Uterus (tissue), 4 donors: ENCODE measurements around the gene OPCML. TPM values are rescaled to one million over a fixed set of nuclear protein-coding genes. Genes with fewer than 3 reads are reported as not detected.

ENCODE experiments used
- DNase-seq, 2 donors: peaks; one replicate each; pipeline ENCODE4 v3.0.0-alpha.2; 2019 to 2020
- H3K27ac ChIP-seq, 2 donors: fragments of 200-600 bp; sonication (generic); 1 replicate in 1 of 2; 2 replicates in 1 of 2; pipeline ENCODE4 v1.5.1; 2016 to 2018
- H3K27me3 ChIP-seq, 2 donors: fragments of 200-600 bp; sonication (generic); one replicate each; pipeline ENCODE4 v1.5.1; 2018 to 2019; ENCODE audit warnings: control low read depth in 1 of 2
- H3K36me3 ChIP-seq, 2 donors: fragments of 200-600 bp; sonication (generic); one replicate each; pipeline ENCODE4 v1.5.1; 2019; ENCODE audit warnings: control low read depth in 1 of 2
- H3K4me1 ChIP-seq, 2 donors: fragments of 200-600 bp; sonication (generic); one replicate each; pipeline ENCODE4 v1.5.1; 2018 to 2019; ENCODE audit warnings: control low read depth in 1 of 2
- H3K4me3 ChIP-seq, 2 donors: fragments of 200-600 bp; sonication (generic); 1 replicate in 1 of 2; 2 replicates in 1 of 2; pipeline ENCODE4 v1.5.1; 2018 to 2019; ENCODE audit warnings: mild to moderate bottlenecking in 1 of 2
- H3K9me3 ChIP-seq, 2 donors: fragments of 200-600 bp; sonication (generic); one replicate each; pipeline ENCODE4 v1.5.1; 2019; ENCODE audit warnings: control low read depth in 1 of 2
- CTCF ChIP-seq, 4 experiments: fragments of 200-600 bp in 2 of 4; fragments of 450-650 bp in 2 of 4; sonication (generic) in 2 of 4; IDR thresholded peaks; one replicate each; pipeline ENCODE4 v1.5.1; 2016 to 2019; ENCODE audit warnings: antibody characterized with exemption in 4 of 4, mild to moderate bottlenecking in 2 of 4, moderate library complexity in 1 of 4
- POLR2A ChIP-seq, 2 donors: fragments of 450-650 bp; IDR thresholded peaks; one replicate each; pipeline ENCODE4 v1.6.1; 2016; ENCODE audit warnings: antibody characterized with exemption in 2 of 2, mild to moderate bottlenecking in 1 of 2, moderate library complexity in 1 of 2
- intact Hi-C: fragments of 100-400 bp; cut with DNase I; formaldehyde crosslinking; loops from one replicate; pipeline ENCODE4 v1.15.1; 2023; ENCODE audit warnings: low total_unique reads
- total RNA-seq, 4 donors: library from RNA; depleted of rRNA in 3 of 4; stranded (reverse); fragments of >200 nt in 3 of 4; gene quantifications; one replicate each; pipeline versions ENCODE4 v1.1.0 to v1.2.4, GENCODE V29; 2014 to 2023
- donor health status: DM: yes; HTN: yes; CAD: no.

Gene OPCML
- total RNA-seq, result 1 to 10 TPM in 3 of 4 donors, under 1 TPM in 1; under 0.01 to 3.9 (median 1.7) TPM

- TF ChIP-seq CTCF (IDR thresholded peaks at IDR 0.05) (no peak), POLR2A (IDR thresholded peaks at IDR 0.05) (no peak)
- intact Hi-C loops, result no loop called here
- H3K9me3 ChIP-seq, result no peaks in the 10 kb centered on the region
- DNase-seq, result no peak
- H3K36me3 ChIP-seq, result no peaks in the 10 kb centered on the region
- peaks cover 0 to 5% of the 10 kb centered on the region in 2 donors for H3K27me3 ChIP-seq
- H3K4me3 ChIP-seq, result no peak within 1 kb of the TSS
- H3K4me1 ChIP-seq, result no peaks in the 10 kb centered on the region
- H3K27ac ChIP-seq, result no peak within 1 kb of the TSS
Measured at GRCh38 chr11:133531971-133532651, at the start of gene OPCML. Gene OPCML (minus strand): TSS chr11:133532501.

- H3K36me3 ChIP-seq, result no peaks in the 10 kb centered on the region
- TF ChIP-seq CTCF (IDR thresholded peaks at IDR 0.05) (no peak), POLR2A (IDR thresholded peaks at IDR 0.05) (no peak)
- no peak overlapping the region for H3K27ac ChIP-seq
- H3K27me3 ChIP-seq, result no peaks in the 10 kb centered on the region
- no peak overlapping the region for H3K4me3 ChIP-seq
- intact Hi-C loops, result no loop called here
- H3K4me1 ChIP-seq, result no peaks in the 10 kb centered on the region
- H3K9me3 ChIP-seq, result no peaks in the 10 kb centered on the region
- no peak for DNase-seq
Measured at GRCh38 chr11:133581091-133581490, 48.8 kb upstream of the OPCML start.

GRCh38 chr11:133579165-133580031 lies 47.1 kb upstream of the OPCML start:
- Histone ChIP-seq H3K27ac (no peak overlapping the region), H3K9me3 (no peaks in the 10 kb centered on the region), H3K4me1 (no peaks in the 10 kb centered on the region), H3K36me3 (no peaks in the 10 kb centered on the region), H3K27me3 (no peaks in the 10 kb centered on the region), H3K4me3 (no peak overlapping the region)
- no peak for DNase-seq
- TF ChIP-seq POLR2A (IDR thresholded peaks at IDR 0.05) (no peak), CTCF (IDR thresholded peaks at IDR 0.05) (no peak)
- intact Hi-C loops, result no loop called here

GRCh38 chr11:133577403-133577802 lies 45.1 kb upstream of the OPCML start:
- Histone ChIP-seq H3K36me3 (no peaks in the 10 kb centered on the region), H3K4me3 (no peak overlapping the region), H3K9me3 (no peaks in the 10 kb centered on the region), H3K4me1 (no peaks in the 10 kb centered on the region), H3K27ac (no peak overlapping the region), H3K27me3 (no peaks in the 10 kb centered on the region)
- TF ChIP-seq CTCF (IDR thresholded peaks at IDR 0.05) (no peak), POLR2A (IDR thresholded peaks at IDR 0.05) (no peak)
- intact Hi-C loops, result no loop called here
- no peak for DNase-seq

GRCh38 chr11:133576351-133576750 lies 44.0 kb upstream of the OPCML start:
- H3K27ac ChIP-seq, result no peak overlapping the region
- H3K4me3 ChIP-seq, result no peak overlapping the region
- DNase-seq, result no peak
- no peaks in the 10 kb centered on the region for H3K36me3 ChIP-seq
- TF ChIP-seq CTCF (IDR thresholded peaks at IDR 0.05) (no peak), POLR2A (IDR thresholded peaks at IDR 0.05) (no peak)
- H3K27me3 ChIP-seq, result no peaks in the 10 kb centered on the region
- H3K4me1 ChIP-seq, result no peaks in the 10 kb centered on the region
- H3K9me3 ChIP-seq, result no peaks in the 10 kb centered on the region
- intact Hi-C loops, result no loop called here
